ENCODE data around the gene EEFSEC. TPM values are rescaled to one million over a fixed set of nuclear protein-coding genes. Genes with fewer than 3 reads are reported as not detected.

Gene EEFSEC
- total and polyA plus RNA-seq, 7 experiments from 2014 or later = 17.3 to 31.4 (median 18.3) TPM

DNA sequence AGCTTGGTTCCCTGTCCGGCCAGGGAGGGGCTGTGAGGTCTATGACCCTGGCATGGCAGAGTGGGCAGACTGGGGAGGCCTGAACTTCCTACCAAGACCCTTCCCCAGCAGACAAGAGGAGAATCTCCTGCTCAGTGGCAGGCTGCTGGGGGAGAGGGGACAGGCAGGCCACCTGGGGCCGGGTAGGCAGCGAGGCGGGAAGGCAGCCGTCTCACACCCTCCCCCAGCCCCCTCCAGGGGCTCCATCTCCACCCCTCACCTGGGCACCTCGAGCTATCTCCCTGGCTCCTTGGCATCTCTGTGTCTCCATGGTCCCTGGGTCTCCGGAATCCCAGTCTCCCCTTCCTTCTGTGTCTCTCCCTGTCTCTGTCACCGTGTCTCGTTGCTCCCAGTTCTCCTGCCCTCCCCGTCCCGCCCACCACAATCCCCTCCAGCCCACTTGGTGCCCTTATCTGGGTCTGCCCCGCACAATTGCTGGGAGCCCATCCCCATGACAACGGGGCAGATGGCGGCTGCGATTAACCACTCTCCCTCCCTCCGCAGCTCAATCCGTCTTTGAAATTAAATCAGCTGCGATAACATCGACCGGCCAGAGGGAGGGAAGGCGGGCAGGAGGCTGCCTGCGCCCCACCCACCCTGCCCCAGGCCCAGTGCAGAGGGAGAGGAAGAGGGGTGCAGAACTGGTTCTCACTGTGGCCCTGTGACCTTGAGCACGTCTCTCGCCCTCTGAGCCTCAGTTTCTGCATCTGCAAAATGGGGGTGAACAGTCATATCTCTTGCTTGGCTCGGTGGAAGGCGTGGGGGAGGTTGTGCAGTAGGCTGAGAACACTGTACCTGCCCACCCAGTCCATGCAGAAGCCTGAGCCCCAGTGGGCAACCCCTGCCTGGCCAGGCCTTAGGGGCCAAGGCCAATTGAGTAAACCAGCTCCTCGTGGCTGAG is 303.8 kb downstream of the EEFSEC start:
- H3K36me3 ChIP-seq (ENCODE audit: control insufficient read depth in 2 of 3, insufficient read depth in 3 of 3, low read length in 3 of 3) = no peaks in the 10 kb centered on the region
- ChIA-PET CTCF (no interaction called here), POLR2A (interaction anchor here (1.5 kb wide), 1 partner anchor 8 kb away, joined by 3 read pairs; no protein-coding TSS in a partner anchor)
- H3K27me3 ChIP-seq (ENCODE audit: control insufficient read depth in 2 of 2, insufficient read depth in 2 of 2, low read length in 2 of 2) = no peaks in the 10 kb centered on the region
- no peak overlapping the region for H3K4me3 Mint-ChIP-seq
- intact Hi-C loops (cut with micrococcal nuclease) = no loop called here
- no peak overlapping the region for H3K27ac ChIP-seq (ENCODE audit: low read depth, low read length)
- ATAC-seq (no peak), DNase-seq (no peak)
- H3K4me1 Mint-ChIP-seq = peaks cover 0 to 4% (median 0%) of the 10 kb centered on the region in 7 donors
- no peak overlapping the region for H3K4me3 ChIP-seq (ENCODE audit: low read length)
- peaks cover 12 to 30% (median 16%) of the 10 kb centered on the region in 5 donors for H3K27me3 Mint-ChIP-seq
- peaks cover 0 to 1% (median 0%) of the 10 kb centered on the region in 11 donors for H3K9me3 Mint-ChIP-seq
- H3K36me3 Mint-ChIP-seq = no peaks in the 10 kb centered on the region
- no peaks in the 10 kb centered on the region for H3K9me3 ChIP-seq (ENCODE audit: control insufficient read depth in 2 of 3, low read length in 3 of 3)
- H3K4me1 ChIP-seq (ENCODE audit: control insufficient read depth in 2 of 2, insufficient read depth in 2 of 2, low read length in 2 of 2) = no peaks in the 10 kb centered on the region
- no peak overlapping the region for H3K27ac Mint-ChIP-seq

- intact Hi-C loops (cut with micrococcal nuclease) = no loop called here
- ATAC-seq (no peak), DNase-seq (no peak)
- ChIA-PET CTCF (no interaction called here), POLR2A (interaction anchor here (1.5 kb wide), 1 partner anchor 9 kb away, joined by 3 read pairs; no protein-coding TSS in a partner anchor)
- H3K36me3 Mint-ChIP-seq = no peaks in the 10 kb centered on the region
- Histone ChIP-seq H3K36me3 (ENCODE audit: control insufficient read depth in 2 of 3, insufficient read depth in 3 of 3, low read length in 3 of 3) (no peaks in the 10 kb centered on the region), H3K27me3 (ENCODE audit: control insufficient read depth in 2 of 2, insufficient read depth in 2 of 2, low read length in 2 of 2) (no peaks in the 10 kb centered on the region), H3K4me1 (ENCODE audit: control insufficient read depth in 2 of 2, insufficient read depth in 2 of 2, low read length in 2 of 2) (no peaks in the 10 kb centered on the region), H3K27ac (ENCODE audit: low read depth, low read length) (no peak overlapping the region), H3K4me3 (ENCODE audit: low read length) (no peak overlapping the region), H3K9me3 (ENCODE audit: control insufficient read depth in 2 of 3, low read length in 3 of 3) (no peaks in the 10 kb centered on the region)
- peaks cover 0 to 4% (median 0%) of the 10 kb centered on the region in 7 donors for H3K4me1 Mint-ChIP-seq
- H3K27me3 Mint-ChIP-seq = peaks cover 9 to 29% (median 14%) of the 10 kb centered on the region in 5 donors
- H3K4me3 Mint-ChIP-seq = no peak overlapping the region
- peak overlapping the region in 1 of 9 donors; percentile 75 for H3K27ac Mint-ChIP-seq
- peaks cover 0 to 1% (median 0%) of the 10 kb centered on the region in 11 donors for H3K9me3 Mint-ChIP-seq
Measured at GRCh38 chr3:128457937-128458336, 304.7 kb downstream of the EEFSEC start.

Other genes starting within 250 kb of the EEFSEC start
- not detected for gene KBTBD12, start 238.2 kb upstream of the EEFSEC start, total RNA-seq
- not detected for gene KBTBD12, start 238.2 kb upstream of the EEFSEC start, polyA plus RNA-seq
- gene SEC61A1, start 101.0 kb upstream of the EEFSEC start, total RNA-seq = 100 to 1,000 TPM; 110 to 219 (median 132) TPM
- 100 to 1,000 TPM in 1 of 2 donors, 10 to 100 TPM in 1; 94.8 to 117 TPM for gene SEC61A1, start 101.0 kb upstream of the EEFSEC start, polyA plus RNA-seq
- gene RUVBL1, start 29.7 kb upstream of the EEFSEC start, total RNA-seq = 10 to 100 TPM; 16.8 to 59.3 (median 22.5) TPM
- 10 to 100 TPM; 54.8 to 73.7 TPM for gene RUVBL1, start 29.7 kb upstream of the EEFSEC start, polyA plus RNA-seq